DOHH2 (cell line): ENCODE data around the gene TBC1D20.
"Not testable (repeated sequence)": the region's sequence is repeated elsewhere in the genome, so short reads cannot be mapped to it uniquely, and the experiment has no call there.

ENCODE experiments used
- EZH2phosphoT487 ChIP-seq: fragments of 200-600 bp; sonication (generic); IDR thresholded peaks from 2 replicates; pipeline ENCODE4 v1.6.1; 2017; ENCODE audit warnings: borderline replicate concordance, mild to moderate bottlenecking, antibody characterized with exemption, low read length, moderate library complexity, mixed read lengths
- TF ChIP-seq, protein P1 (sequence below): fragments of 200-600 bp; sonication (generic); IDR thresholded peaks from one replicate; pipeline ENCODE4 v1.5.1; 2014; ENCODE audit warnings: antibody characterized with exemption, mild to moderate bottlenecking, low read depth, low read length; ENCODE audit not compliant: poor library complexity, severe bottlenecking

DNA sequence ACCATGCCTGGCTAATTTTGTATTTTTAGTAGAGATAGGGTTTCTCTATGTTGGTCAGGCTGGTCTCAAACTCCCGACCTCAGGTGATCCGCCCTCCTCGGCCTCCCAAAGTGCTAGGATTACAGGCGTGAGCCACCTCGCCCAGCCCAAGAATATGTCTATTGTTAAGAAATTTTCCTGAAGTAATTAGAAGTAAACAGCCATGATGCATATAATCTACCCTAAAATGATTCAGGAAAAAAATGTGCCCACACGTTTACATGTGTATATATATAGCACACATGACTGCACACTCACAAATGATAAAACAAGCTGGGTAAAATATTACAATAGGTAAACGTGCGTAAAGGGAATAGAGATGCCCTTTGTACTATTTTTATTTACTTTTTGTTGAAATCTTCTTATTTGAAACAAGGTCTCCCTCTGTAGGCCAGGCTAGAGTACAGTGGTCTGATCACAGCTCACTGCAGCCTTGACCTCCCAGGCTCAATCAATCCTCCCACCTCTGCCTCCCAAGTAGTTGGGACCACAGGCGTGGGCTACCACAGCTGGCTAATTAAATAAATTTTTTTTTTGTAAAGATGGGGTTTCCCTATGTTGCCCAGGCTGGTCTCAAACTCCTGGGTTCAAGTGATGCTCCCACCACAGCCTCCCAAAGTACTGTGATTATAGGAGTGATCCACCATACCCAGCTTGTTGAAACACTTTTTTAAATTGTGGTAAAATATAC, 48.2 kb upstream of the TBC1D20 start:
- TF ChIP-seq, protein P1, sequence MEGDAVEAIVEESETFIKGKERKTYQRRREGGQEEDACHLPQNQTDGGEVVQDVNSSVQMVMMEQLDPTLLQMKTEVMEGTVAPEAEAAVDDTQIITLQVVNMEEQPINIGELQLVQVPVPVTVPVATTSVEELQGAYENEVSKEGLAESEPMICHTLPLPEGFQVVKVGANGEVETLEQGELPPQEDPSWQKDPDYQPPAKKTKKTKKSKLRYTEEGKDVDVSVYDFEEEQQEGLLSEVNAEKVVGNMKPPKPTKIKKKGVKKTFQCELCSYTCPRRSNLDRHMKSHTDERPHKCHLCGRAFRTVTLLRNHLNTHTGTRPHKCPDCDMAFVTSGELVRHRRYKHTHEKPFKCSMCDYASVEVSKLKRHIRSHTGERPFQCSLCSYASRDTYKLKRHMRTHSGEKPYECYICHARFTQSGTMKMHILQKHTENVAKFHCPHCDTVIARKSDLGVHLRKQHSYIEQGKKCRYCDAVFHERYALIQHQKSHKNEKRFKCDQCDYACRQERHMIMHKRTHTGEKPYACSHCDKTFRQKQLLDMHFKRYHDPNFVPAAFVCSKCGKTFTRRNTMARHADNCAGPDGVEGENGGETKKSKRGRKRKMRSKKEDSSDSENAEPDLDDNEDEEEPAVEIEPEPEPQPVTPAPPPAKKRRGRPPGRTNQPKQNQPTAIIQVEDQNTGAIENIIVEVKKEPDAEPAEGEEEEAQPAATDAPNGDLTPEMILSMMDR = not testable (repeated sequence)
- not testable (repeated sequence) for TF ChIP-seq EZH2phosphoT487
